H1 (cell line): ENCODE data around the gene FGFRL1. TPM values are rescaled to one million over a fixed set of nuclear protein-coding genes. Genes with fewer than 3 reads are reported as not detected.

Source experiments
- CTCF ChIA-PET: fragments of 300-600 bp; sonication (Branson Sonifier 250); formaldehyde crosslinking; loops from one replicate; lab custom pipeline; 2021; ENCODE audit not compliant: partially characterized antibody; lab: Charles Lee
- POLR2A ChIA-PET: fragments of 300-600 bp; sonication (Branson Sonifier 250); formaldehyde crosslinking; loops from one replicate; lab custom pipeline; 2021; ENCODE audit warnings: inconsistent platforms; ENCODE audit not compliant: partially characterized antibody; lab: Charles Lee
- DNase-seq, 2 experiments: peaks; one replicate each; pipeline versions ENCODE4 v3.0.0 to v3.0.0-alpha.2; 2010 to 2022; ENCODE audit warnings: low spot score in 2 of 2, low read depth in 1 of 2, mixed read lengths in 1 of 2
- FAIRE-seq: peaks from 2 replicates; lab custom pipeline; 2011; peaks lifted over from hg19 to GRCh38; lab: Jason Lieb, UNC
- H2AFZ ChIP-seq: 2 replicates; pipeline ENCODE4 v1.8.1; 2012; ENCODE audit warnings: low read length, inconsistent platforms
- H2AK5ac ChIP-seq: 2 replicates; pipeline ENCODE4 v1.6.1; 2013; ENCODE audit warnings: low read depth, low read length
- H2BK120ac ChIP-seq: replicated peaks from 2 replicates; pipeline ENCODE3; 2013; ENCODE audit warnings: low read depth, low read length, inconsistent platforms
- H2BK12ac ChIP-seq: 2 replicates; pipeline ENCODE4 v1.6.1; 2013; ENCODE audit warnings: low read depth, low read length
- H2BK15ac ChIP-seq: 2 replicates; pipeline ENCODE4 v1.6.1; 2013; ENCODE audit warnings: low read length
- H2BK20ac ChIP-seq: 2 replicates; pipeline ENCODE4 v1.6.1; 2013; ENCODE audit warnings: low read length
- H2BK5ac ChIP-seq: 2 replicates; pipeline ENCODE4 v1.6.1; 2013; ENCODE audit warnings: low read depth, low read length
- H3K14ac ChIP-seq: 2 replicates; pipeline ENCODE4 v1.6.1; 2013; ENCODE audit warnings: inconsistent platforms; ENCODE audit not compliant: insufficient read length
- H3K18ac ChIP-seq: 2 replicates; pipeline ENCODE4 v1.6.1; 2013; ENCODE audit warnings: low read length; ENCODE audit errors: extremely low read depth
- H3K23ac ChIP-seq: 2 replicates; pipeline ENCODE4 v1.6.1; 2013; ENCODE audit warnings: inconsistent platforms; ENCODE audit not compliant: insufficient read length
- H3K23me2 ChIP-seq: 2 replicates; pipeline ENCODE4 v1.6.1; 2013; ENCODE audit warnings: low read depth, low read length
- H3K27ac ChIP-seq: 2 replicates; pipeline ENCODE4 v1.6.1; 2011; ENCODE audit warnings: low read depth, low read length, inconsistent platforms
- H3K27me3 ChIP-seq, 4 experiments: replicated peaks in 1 of 4; 1 replicate in 1 of 4; 2 replicates in 3 of 4; pipeline versions ENCODE4 v1.6.1 to v1.8.1; 2011 to 2013; ENCODE audit warnings: low read length in 3 of 4, mild to moderate bottlenecking in 3 of 4, inconsistent platforms in 2 of 4, mixed read lengths in 2 of 4, moderate library complexity in 1 of 4; ENCODE audit not compliant: control insufficient read depth in 3 of 4, insufficient read depth in 3 of 4; ENCODE audit errors: extremely low read depth in 1 of 4
- H3K36me3 ChIP-seq, 4 experiments: 2 replicates each; pipeline versions ENCODE4 v1.6.1 to v1.8.1; 2011 to 2013; ENCODE audit warnings: mild to moderate bottlenecking in 4 of 4, low read length in 3 of 4, moderate library complexity in 2 of 4, control low read depth in 1 of 4, inconsistent platforms in 1 of 4; ENCODE audit not compliant: insufficient read depth in 4 of 4, control insufficient read depth in 2 of 4
- H3K4ac ChIP-seq: replicated peaks from 2 replicates; pipeline ENCODE3; 2013; ENCODE audit warnings: low read length, low read depth, mixed read lengths, inconsistent platforms; ENCODE audit not compliant: insufficient read length
- H3K4me1 ChIP-seq, 4 experiments: replicated peaks in 1 of 4; 1 replicate in 1 of 4; 2 replicates in 3 of 4; pipeline versions ENCODE4 v1.6.1 to v1.8.1; 2011 to 2013; ENCODE audit warnings: low read length in 3 of 4, inconsistent platforms in 2 of 4, mixed read lengths in 1 of 4; ENCODE audit not compliant: insufficient read depth in 4 of 4, control insufficient read depth in 3 of 4
- H3K4me2 ChIP-seq, 2 experiments: 2 replicates each; pipeline versions ENCODE4 v1.6.1 to v1.8.1; 2011 to 2013; ENCODE audit warnings: low read depth in 2 of 2, low read length in 2 of 2, control low read depth in 1 of 2, inconsistent platforms in 1 of 2, mild to moderate bottlenecking in 1 of 2; ENCODE audit not compliant: insufficient read depth in 1 of 2
- H3K4me3 ChIP-seq, 4 experiments: fragments of 200-600, 300-600 bp in 1 of 4; sonication (generic), shearing (Covaris generic), sonication (Bioruptor Twin) in 1 of 4; 2 replicates each; pipeline versions ENCODE4 v1.5.1 to v1.8.1; 2011 to 2016; ENCODE audit warnings: low read length in 4 of 4, low read depth in 3 of 4, control low read depth in 2 of 4, inconsistent platforms in 2 of 4, mild to moderate bottlenecking in 2 of 4, mixed read lengths in 1 of 4, moderate library complexity in 1 of 4; ENCODE audit not compliant: insufficient read depth in 2 of 4; ENCODE audit errors: extremely low read depth in 1 of 4
- H3K56ac ChIP-seq: replicated peaks from 2 replicates; pipeline ENCODE3; 2013; ENCODE audit warnings: low read depth, mild to moderate bottlenecking, mixed read lengths, low read length, inconsistent platforms; ENCODE audit not compliant: insufficient read length
- H3K79me1 ChIP-seq: 2 replicates; pipeline ENCODE4 v1.6.1; 2013; ENCODE audit warnings: low read depth, low read length, control low read depth
- H3K79me2 ChIP-seq, 2 experiments: 2 replicates each; pipeline versions ENCODE4 v1.6.1 to v1.8.1; 2012 to 2013; ENCODE audit warnings: low read length in 2 of 2, mild to moderate bottlenecking in 2 of 2, inconsistent platforms in 1 of 2; ENCODE audit not compliant: insufficient read depth in 2 of 2, control insufficient read depth in 1 of 2
- H3K9ac ChIP-seq, 4 experiments: replicated peaks in 1 of 4; 1 replicate in 1 of 4; 2 replicates in 3 of 4; pipeline versions ENCODE4 v1.6.1 to v1.8.1; 2011 to 2013; ENCODE audit warnings: low read depth in 3 of 4, low read length in 3 of 4, control low read depth in 2 of 4, mild to moderate bottlenecking in 2 of 4, moderate library complexity in 2 of 4, inconsistent platforms in 1 of 4; ENCODE audit errors: extremely low read depth in 1 of 4
- H3K9me3 ChIP-seq, 2 experiments: 2 replicates each; pipeline versions ENCODE4 v1.6.1 to v1.8.1; 2012 to 2013; ENCODE audit warnings: mild to moderate bottlenecking in 2 of 2, moderate library complexity in 2 of 2, control low read depth in 1 of 2, inconsistent platforms in 1 of 2, low read depth in 1 of 2, low read length in 1 of 2, mixed read lengths in 1 of 2; ENCODE audit not compliant: insufficient read depth in 2 of 2
- H4K20me1 ChIP-seq, 2 experiments: replicated peaks in 1 of 2; 2 replicates each; pipeline versions ENCODE3 to v1.8.1; 2011 to 2013; ENCODE audit warnings: inconsistent platforms in 2 of 2, low read length in 2 of 2, mild to moderate bottlenecking in 1 of 2; ENCODE audit not compliant: insufficient read depth in 2 of 2, control insufficient read depth in 1 of 2
- H4K5ac ChIP-seq: 2 replicates; pipeline ENCODE4 v1.6.1; 2013; ENCODE audit warnings: low read length, low read depth, mixed read lengths, inconsistent platforms; ENCODE audit not compliant: insufficient read length
- H4K8ac ChIP-seq: 2 replicates; pipeline ENCODE4 v1.8.0; 2013; ENCODE audit warnings: mild to moderate bottlenecking, moderate library complexity, low read length, inconsistent platforms; ENCODE audit not compliant: insufficient read depth; ENCODE audit errors: extremely low read depth
- H4K91ac ChIP-seq: replicated peaks from 2 replicates; pipeline ENCODE3; 2013; ENCODE audit warnings: low read length, mixed read lengths, inconsistent platforms; ENCODE audit not compliant: insufficient read length
- GTF2F1 ChIP-seq: IDR thresholded peaks from 2 replicates; pipeline ENCODE4 v1.6.1; 2012; ENCODE audit warnings: low read depth, low read length, improper control_type of control experiment, borderline replicate concordance
- HDAC2 ChIP-seq, 2 experiments: fragments of 300-600 bp in 1 of 2; sonication (generic) in 1 of 2; IDR thresholded peaks; 2 replicates each; pipeline ENCODE4 v1.6.1; 2011 to 2012; ENCODE audit warnings: low read depth in 2 of 2, low read length in 2 of 2, mild to moderate bottlenecking in 2 of 2, moderate library complexity in 2 of 2, borderline replicate concordance in 1 of 2, inconsistent platforms in 1 of 2
- KDM4A ChIP-seq: IDR thresholded peaks from one replicate; pipeline ENCODE4 v1.7.1; 2012; ENCODE audit warnings: low read depth, mild to moderate bottlenecking, moderate library complexity, low read length, inconsistent platforms; ENCODE audit not compliant: severe bottlenecking
- SAP30 ChIP-seq: fragments of 300-600 bp; sonication (generic); IDR thresholded peaks from 2 replicates; pipeline ENCODE4 v1.7.1; 2012; ENCODE audit warnings: low read length, moderate library complexity, mild to moderate bottlenecking, inconsistent platforms; ENCODE audit not compliant: insufficient read depth, insufficient replicate concordance
- TCF12 ChIP-seq: IDR thresholded peaks from 2 replicates; pipeline ENCODE4 v1.6.1; 2011; ENCODE audit warnings: low read depth, mild to moderate bottlenecking, low read length
- WGBS, 2 experiments: shearing (Covaris generic) in 1 of 2; methylation state at CpG; one replicate each; pipeline versions ENCODE4 v1.1.6 to v1.1.7; 2013 to 2015; ENCODE audit warnings: low lambda C conversion rate in 2 of 2, mixed read lengths in 2 of 2, inconsistent platforms in 1 of 2, low coverage in 1 of 2, missing lambda C conversion rate in 1 of 2; ENCODE audit not compliant: insufficient replicate concordance in 2 of 2, insufficient coverage in 1 of 2, insufficient read length in 1 of 2; ENCODE audit errors: extremely low coverage in 1 of 2, missing lambda C conversion rate in 1 of 2; 5-methylcytosine and 5-hydroxymethylcytosine counted together
- polyA plus RNA-seq, 7 experiments: library from polyadenylated mRNA; depleted of rRNA in 3 of 7; stranded (reverse) in 5 of 7; unstranded in 2 of 7; fragments of >200 nt in 5 of 7; fragments of 200-250 nt in 2 of 7; gene quantifications; 1 replicate in 5 of 7; 2 replicates in 1 of 7; 4 replicates in 1 of 7; pipeline versions ENCODE4 v1.2.1 to v1.2.3, GENCODE V29; 2011 to 2013; ENCODE audit warnings: missing spikeins in 2 of 7, mixed read lengths in 2 of 7
- total RNA-seq: library from RNA; stranded (reverse); fragmentation: NEBNext Ultra II Directional; extraction: Animal tissue kit (Norgen Biotek cat#: 25700); gene quantifications from 2 replicates; pipeline ENCODE4 v1.2.1, GENCODE V29; 2021
- TF ChIP-seq, protein P1 (sequence below): IDR thresholded peaks from 2 replicates; pipeline ENCODE4 v1.6.1; 2012; ENCODE audit warnings: inconsistent platforms

The FGFRL1 gene
- total and polyA plus RNA-seq, 2 of the 8 experiments (the other 6 are each of a cell fraction or from before 2014, with no cell fraction given), result 18.9 to 34.6 TPM

DNA sequence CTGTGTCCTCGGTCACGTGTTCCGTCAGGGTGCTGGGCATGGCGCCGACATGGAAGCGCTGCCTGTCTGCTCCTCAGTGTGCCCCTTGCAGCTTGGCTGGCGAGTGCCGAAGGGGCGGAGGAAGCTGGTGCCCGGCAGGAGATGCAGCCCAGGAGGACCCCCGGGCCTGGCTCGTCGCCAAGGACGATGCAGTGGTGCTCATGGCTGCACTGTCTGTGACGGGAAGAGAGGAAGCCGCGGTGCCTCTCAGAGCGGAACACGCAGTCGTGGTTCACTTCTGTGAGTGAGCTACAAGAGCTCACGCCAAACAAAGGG, 38.1 kb downstream of the FGFRL1 start:
- no peak overlapping the region for H3K23ac ChIP-seq
- no peak overlapping the region for H4K91ac ChIP-seq
- H3K56ac ChIP-seq, result no peak overlapping the region
- H4K8ac ChIP-seq, result no peak overlapping the region
- no peak overlapping the region for H2BK12ac ChIP-seq
- H3K79me2 ChIP-seq, result no peaks in the 10 kb centered on the region
- DNase-seq (peak in 1 of 2 experiments; percentile 37), FAIRE-seq (no peak)
- no peak overlapping the region for H2BK5ac ChIP-seq
- H2AFZ ChIP-seq, result no peak overlapping the region
- no peaks in the 10 kb centered on the region for H3K36me3 ChIP-seq
- H3K14ac ChIP-seq, result no peak overlapping the region
- no peak overlapping the region for H2AK5ac ChIP-seq
- ChIA-PET POLR2A (no interaction called here), CTCF (interaction anchor here (0.6 to 0.8 kb wide), 2 partner anchors 151 to 239 kb away, joined by 3 read pairs; no protein-coding TSS in a partner anchor)
- no peak overlapping the region for H3K27ac ChIP-seq
- peak overlapping the region; percentile 81; the same call in 1 of the 2 replicates for H2BK15ac ChIP-seq
- H3K9me3 ChIP-seq, result no peaks in the 10 kb centered on the region
- H3K27me3 ChIP-seq, result peaks cover 0 to 19% (median 12%) of the 10 kb centered on the region in 4 experiments; a peak in 6 of 7 replicates
- H3K4me3 ChIP-seq, result no peak overlapping the region
- H4K20me1 ChIP-seq, result peaks cover 0 to 2% of the 10 kb centered on the region in 2 experiments
- H3K9ac ChIP-seq, result no peak overlapping the region
- no peak for TF ChIP-seq KDM4A
- TF ChIP-seq GTF2F1, result no peak
- TF ChIP-seq SAP30, result no peak
- no peak for TF ChIP-seq HDAC2 (IDR thresholded peaks at IDR 0.05; ENCODE audit: borderline replicate concordance in 1 of 2, low read depth in 2 of 2, low read length in 2 of 2)
- TF ChIP-seq, protein P1, sequence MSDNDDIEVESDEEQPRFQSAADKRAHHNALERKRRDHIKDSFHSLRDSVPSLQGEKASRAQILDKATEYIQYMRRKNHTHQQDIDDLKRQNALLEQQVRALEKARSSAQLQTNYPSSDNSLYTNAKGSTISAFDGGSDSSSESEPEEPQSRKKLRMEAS, result no peak
- no peak for TF ChIP-seq TCF12
- TF ChIP-seq, all 59 proteins: peak for 0
- no peaks in the 10 kb centered on the region; a peak in 1 of 7 replicates for H3K4me1 ChIP-seq
- H3K4me2 ChIP-seq, result no peak overlapping the region
- H3K18ac ChIP-seq, result no peak overlapping the region
- no peaks in the 10 kb centered on the region for H3K23me2 ChIP-seq
- no peak overlapping the region for H2BK20ac ChIP-seq
- WGBS, 2 experiments, result 99% methylated on average over 17 of the region's 21 CpGs; no CpG with 5 or more reads in 1 of the 2 experiments
- no peaks in the 10 kb centered on the region for H3K79me1 ChIP-seq
- no peak overlapping the region for H4K5ac ChIP-seq
- H3K4ac ChIP-seq, result no peak overlapping the region
- no peak overlapping the region for H2BK120ac ChIP-seq
